SKM-1 (cell line): Measurements from ENCODE around the gene RNF224.
"Not testable (repeated sequence)": the region's sequence is repeated elsewhere in the genome, so short reads cannot be mapped to it uniquely, and the experiment has no call there.

ENCODE experiments used
- DNase-seq: peaks from one replicate; lab custom pipeline; 2025; ENCODE audit not compliant: unreplicated experiment; lab: John Stamatoyannopoulos, UW

Gene RNF224

GRCh38 chr9:137237759-137238726 lies 10.7 kb downstream of the RNF224 start:
- DNase-seq, result no peak

DNA sequence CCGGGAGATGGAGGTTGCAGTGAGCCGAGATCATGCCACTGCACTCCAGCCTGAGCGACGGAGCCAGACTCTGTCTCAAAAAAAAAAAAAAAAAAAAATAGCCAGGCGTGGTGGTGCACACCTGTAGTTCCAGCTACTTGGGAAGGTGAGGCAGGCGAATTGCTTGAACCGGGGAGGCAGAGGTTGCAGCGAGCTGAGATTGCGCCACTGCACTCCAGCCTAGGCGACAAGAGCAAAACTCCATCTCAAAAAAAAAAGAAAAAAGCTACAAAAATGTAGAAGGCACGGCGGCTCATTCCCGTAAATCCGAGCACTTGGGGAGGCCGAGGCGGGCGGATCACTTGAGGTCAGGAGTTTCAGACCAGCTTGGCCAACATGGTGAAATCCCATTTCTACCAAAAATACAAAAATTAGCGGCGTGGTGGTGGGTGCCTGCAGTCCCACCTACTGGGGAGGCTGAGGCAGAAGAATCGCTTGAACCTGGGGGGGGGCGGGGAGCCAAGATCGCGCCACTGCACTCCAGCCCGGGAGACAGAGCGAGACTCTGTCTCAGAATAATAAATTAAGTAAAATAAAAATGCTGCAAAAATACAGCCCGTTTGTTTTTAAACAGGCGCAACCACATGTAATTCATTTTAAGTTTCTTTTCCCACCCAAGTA lies 12.4 kb downstream of the RNF224 start:
- DNase-seq, result not testable (repeated sequence)

DNA sequence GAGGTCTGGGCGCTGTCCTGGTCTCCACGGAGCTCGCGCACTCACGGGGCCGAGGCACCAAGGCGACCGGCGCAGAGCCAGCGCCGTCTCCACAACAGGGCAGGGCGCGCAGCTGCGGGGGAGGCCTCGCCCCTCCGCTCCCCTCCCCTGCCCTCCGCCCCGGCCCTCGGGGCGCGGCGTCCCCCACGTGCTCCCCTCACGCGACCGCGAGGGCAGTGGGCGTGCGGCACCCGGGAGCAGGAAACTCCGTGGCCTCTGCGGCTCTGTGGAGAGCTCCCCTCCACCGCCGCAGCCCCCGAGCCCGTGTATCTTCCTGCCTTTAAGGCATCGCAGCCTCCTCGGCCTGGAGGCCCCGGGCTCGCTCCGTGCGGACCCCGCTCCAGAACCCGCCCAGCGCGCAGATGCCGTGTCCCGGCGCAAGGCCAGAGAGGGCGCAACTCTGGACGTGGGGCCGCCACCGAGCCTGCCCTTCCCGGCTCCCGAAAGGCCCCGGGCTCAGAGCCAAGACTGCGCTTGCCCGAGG lies 13.1 kb downstream of the RNF224 start:
- DNase-seq, result no peak

- DNase-seq, result peak; percentile 99
Measured at GRCh38 chr9:137240841-137241489, 13.7 kb downstream of the RNF224 start, which contains the start of gene TUBB4B. Gene TUBB4B, plus strand, starts transcription at chr9:137241287. Its CDS starts 74 bp downstream, at chr9:137241361.

DNA sequence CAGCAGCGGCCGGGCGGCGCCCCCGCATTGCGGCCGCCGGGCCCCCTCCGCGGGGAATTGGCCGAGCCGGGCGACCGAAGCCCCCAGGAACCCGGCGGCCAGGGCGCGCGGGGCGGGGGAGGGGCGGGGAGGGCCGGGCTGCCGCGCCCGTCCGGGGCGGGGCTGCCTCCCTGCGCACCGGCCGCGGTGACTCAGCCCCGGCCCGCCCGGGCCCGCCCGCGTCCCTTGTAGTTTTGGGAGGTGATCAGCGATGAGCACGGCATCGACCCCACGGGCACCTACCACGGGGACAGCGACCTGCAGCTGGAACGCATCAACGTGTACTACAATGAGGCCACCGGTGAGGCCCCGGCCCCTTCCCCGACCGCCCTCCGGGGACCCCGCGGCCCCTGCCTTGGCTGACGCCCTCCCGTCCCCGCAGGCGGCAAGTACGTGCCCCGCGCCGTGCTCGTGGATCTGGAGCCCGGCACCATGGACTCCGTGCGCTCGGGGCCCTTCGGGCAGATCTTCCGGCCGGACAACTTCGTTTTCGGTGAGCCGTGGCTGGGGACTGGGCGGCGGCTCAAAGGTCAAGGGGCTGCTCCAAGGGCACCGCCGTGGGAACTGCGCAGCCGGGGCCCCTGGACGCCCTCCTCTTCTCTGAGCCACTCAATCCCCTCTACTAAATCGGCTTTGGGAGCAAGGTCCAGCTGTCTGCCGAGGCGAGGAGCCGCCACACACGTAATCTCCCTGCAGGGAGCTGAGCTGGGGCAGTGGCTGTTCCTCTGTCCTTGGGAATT lies 14.4 kb downstream of the RNF224 start:
- DNase-seq, result no peak

DNA sequence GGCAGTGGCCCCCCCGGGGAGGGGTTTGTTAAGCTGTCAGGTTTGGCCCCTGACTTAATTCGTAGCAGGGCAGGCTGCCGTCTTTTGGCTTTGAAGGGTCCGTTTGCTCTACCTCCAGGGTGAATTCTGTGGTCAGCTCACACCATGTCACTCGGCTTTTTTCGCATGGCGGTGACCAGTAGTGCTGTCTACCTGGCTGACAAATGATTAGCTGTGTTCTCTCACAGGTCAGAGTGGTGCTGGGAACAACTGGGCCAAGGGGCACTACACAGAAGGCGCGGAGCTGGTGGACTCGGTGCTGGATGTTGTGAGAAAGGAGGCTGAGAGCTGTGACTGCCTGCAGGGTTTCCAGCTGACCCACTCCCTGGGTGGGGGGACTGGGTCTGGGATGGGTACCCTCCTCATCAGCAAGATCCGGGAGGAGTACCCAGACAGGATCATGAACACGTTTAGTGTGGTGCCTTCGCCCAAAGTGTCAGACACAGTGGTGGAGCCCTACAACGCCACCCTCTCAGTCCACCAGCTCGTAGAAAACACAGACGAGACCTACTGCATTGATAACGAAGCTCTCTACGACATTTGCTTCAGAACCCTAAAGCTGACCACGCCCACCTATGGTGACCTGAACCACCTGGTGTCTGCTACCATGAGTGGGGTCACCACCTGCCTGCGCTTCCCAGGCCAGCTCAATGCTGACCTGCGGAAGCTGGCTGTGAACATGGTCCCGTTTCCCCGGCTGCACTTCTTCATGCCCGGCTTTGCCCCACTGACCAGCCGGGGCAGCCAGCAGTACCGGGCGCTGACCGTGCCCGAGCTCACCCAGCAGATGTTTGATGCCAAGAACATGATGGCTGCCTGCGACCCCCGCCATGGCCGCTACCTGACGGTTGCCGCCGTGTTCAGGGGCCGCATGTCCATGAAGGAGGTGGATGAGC lies 15.2 kb downstream of the RNF224 start:
- DNase-seq, result no peak

- not testable (repeated sequence) for DNase-seq
Measured at GRCh38 chr9:137243266-137243625, 15.9 kb downstream of the RNF224 start.

DNA sequence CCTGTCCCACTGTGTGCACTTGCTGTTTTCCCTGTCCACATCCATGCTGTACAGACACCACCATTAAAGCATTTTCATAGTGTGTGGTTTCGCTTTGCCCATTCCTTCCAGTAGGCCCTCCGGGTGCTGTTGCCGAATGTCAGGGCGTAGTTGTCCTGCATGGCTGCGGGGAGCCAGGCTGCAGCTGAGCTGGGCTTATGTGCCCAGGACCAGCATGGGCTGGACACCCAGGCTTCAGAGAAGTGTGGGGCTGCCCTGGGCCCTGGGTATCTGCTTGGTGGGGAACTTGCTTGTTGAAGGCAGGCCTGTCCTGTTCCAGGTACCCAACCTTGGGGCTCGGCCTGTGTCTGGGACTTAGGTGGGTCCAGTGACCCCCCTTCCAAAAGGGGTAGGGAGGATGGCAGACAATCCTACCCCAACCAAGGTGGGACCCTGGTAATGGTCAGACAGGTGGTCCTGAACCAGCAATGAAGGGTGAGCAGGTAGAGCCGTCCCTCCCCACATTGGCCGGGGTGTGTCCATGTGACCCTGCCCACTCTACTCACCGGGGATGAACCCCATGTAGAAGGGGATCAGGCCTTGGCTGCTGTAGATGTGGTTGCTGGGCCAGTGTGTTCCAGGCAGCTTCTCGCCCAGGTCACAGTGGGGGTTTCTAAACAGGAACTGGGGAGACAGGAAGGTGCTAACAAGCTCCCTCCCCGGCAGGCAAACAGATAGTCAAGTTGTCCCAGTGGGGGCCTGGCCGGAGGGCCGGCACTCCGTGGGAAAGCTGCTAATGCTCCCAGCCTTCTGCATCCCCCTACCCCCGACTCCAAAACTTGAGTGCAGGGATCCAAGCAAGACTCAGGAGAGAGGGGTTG lies 16.6 kb downstream of the RNF224 start:
- no peak for DNase-seq

- no peak for DNase-seq
Measured at GRCh38 chr9:137244486-137245449, 17.5 kb downstream of the RNF224 start.

DNA sequence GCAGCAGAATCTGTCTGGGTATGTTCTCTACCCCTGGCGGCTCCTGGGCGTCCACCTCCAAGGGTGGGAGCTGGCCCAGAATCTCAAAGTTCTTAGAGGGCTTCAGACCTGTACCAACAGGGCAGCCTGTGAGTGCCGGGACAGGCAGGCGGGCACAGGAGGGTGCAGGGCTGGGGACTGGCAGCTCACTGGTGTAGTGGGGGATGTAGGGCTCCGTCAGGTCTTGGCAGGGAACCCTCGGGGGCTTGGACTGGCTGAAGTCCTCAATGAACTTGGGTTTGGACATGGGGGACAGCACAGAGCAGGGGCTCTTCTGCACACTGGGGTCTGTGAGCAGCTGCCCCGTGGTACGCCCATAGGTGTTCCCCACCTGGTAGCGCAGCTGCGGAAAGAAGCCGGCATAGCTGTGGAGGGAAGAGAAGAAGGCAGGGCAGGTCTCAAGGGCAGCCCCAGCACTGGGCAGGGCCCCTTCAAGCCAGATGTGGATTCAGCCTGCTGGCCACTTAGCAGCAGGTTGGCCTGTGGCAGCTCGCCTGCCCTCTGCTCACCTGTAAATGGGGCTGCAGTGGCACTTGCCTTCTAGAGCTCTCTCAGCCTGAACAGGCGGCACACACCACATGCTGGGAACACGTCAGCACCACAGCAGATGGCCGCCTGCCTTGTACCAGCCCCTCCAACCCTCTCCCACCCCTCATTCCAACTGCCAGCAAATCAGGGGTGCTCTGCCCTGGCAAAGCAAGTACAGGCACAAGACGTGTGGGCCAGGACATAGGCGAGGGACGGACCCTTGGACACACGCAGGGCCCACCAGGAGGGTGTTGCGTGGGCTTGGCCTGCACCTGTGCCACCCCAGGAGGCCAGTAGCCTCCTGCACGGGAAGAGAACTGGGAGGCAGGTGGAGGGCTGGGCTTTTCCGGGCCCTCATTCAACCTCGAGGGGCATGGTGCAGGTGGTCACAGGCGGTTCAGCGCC lies 18.4 kb downstream of the RNF224 start:
- DNase-seq, result no peak

- DNase-seq, result no peak
Measured at GRCh38 chr9:137247135-137247915, 20.0 kb downstream of the RNF224 start.

GRCh38 chr9:137247916-137248175 lies 20.5 kb downstream of the RNF224 start:
- no peak for DNase-seq

- DNase-seq, result no peak
Measured at GRCh38 chr9:137250329-137251193, 23.3 kb downstream of the RNF224 start.

DNA sequence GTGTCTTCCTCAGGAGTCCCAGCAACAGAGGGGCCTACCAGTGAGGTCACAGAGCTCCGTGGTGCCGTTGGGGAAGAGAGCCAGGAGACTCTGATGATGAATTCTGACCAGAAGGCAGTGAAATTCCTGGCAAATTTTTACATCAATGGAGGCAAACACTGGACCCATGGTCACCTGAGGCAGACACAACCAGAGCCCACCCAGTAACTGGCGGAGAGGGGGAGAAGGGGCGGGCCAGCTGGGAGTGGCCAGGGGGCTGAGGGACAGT lies 23.8 kb downstream of the RNF224 start, which contains the start of gene STPG3:
STPG3 (plus strand) TSS at position 93 of the 268 bp plus-strand sequence; CDS start at position 94, 1 bp downstream.
- DNase-seq, result no peak
